Astrocyte (in vitro differentiated cells and primary cell): ENCODE measurements around the gene CPXM2. TPM values are rescaled to one million over a fixed set of nuclear protein-coding genes. Genes with fewer than 3 reads are reported as not detected.

ENCODE experiments used
- DNase-seq: peaks from one replicate; pipeline ENCODE4 v3.0.0-alpha.2; 2010; ENCODE audit warnings: low read depth
- FAIRE-seq: peaks from 2 replicates; lab custom pipeline; 2011; peaks lifted over from hg19 to GRCh38; lab: Jason Lieb, UNC
- H2AFZ ChIP-seq: 2 replicates; pipeline ENCODE4 v1.6.0; 2012; ENCODE audit warnings: low read depth, low read length, inconsistent platforms
- H3K27ac ChIP-seq: 2 replicates; pipeline ENCODE4 v1.5.1; 2011; ENCODE audit warnings: low read depth, low read length, inconsistent platforms
- H3K27me3 ChIP-seq: 2 replicates; pipeline ENCODE4 v1.6.0; 2011; ENCODE audit warnings: low read length, inconsistent platforms; ENCODE audit not compliant: insufficient read depth
- H3K36me3 ChIP-seq: 2 replicates; pipeline ENCODE4 v1.5.1; 2011; ENCODE audit warnings: low read length, inconsistent platforms; ENCODE audit not compliant: insufficient read depth
- H3K4me1 ChIP-seq: 2 replicates; pipeline ENCODE4 v1.5.1; 2011; ENCODE audit warnings: low read length, inconsistent platforms; ENCODE audit not compliant: insufficient read depth
- H3K4me2 ChIP-seq: 2 replicates; pipeline ENCODE4 v1.6.0; 2012; ENCODE audit warnings: low read length, inconsistent platforms
- H3K4me3 ChIP-seq: 2 replicates; pipeline ENCODE4 v1.5.1; 2011; ENCODE audit warnings: low read depth, mild to moderate bottlenecking, low read length, inconsistent platforms; ENCODE audit not compliant: insufficient read depth
- H3K79me2 ChIP-seq: 2 replicates; pipeline ENCODE4 v1.6.0; 2012; ENCODE audit warnings: mild to moderate bottlenecking, low read length, inconsistent platforms; ENCODE audit not compliant: insufficient read depth
- H3K9ac ChIP-seq: 2 replicates; pipeline ENCODE4 v1.6.0; 2012; ENCODE audit warnings: mild to moderate bottlenecking, low read length, inconsistent platforms
- H3K9me3 ChIP-seq: 2 replicates; pipeline ENCODE4 v1.5.1; 2012; ENCODE audit warnings: low read depth, mild to moderate bottlenecking, low read length, inconsistent platforms; ENCODE audit not compliant: insufficient read depth
- H4K20me1 ChIP-seq: 2 replicates; pipeline ENCODE4 v1.6.0; 2012; ENCODE audit warnings: low read length, inconsistent platforms; ENCODE audit not compliant: insufficient read depth
- H3K27ac Mint-ChIP-seq: one replicate; pipeline ENCODE4 v1.8.0; 2021; ENCODE audit warnings: mild to moderate bottlenecking, mixed read lengths; ENCODE audit not compliant: unreplicated experiment
- H3K27me3 Mint-ChIP-seq: one replicate; pipeline ENCODE4 v1.8.0; 2021; ENCODE audit warnings: low read depth, mixed read lengths; ENCODE audit not compliant: unreplicated experiment
- H3K36me3 Mint-ChIP-seq: one replicate; pipeline ENCODE4 v1.8.0; 2021; ENCODE audit warnings: low read depth, mixed read lengths; ENCODE audit not compliant: unreplicated experiment
- H3K4me1 Mint-ChIP-seq: one replicate; pipeline ENCODE4 v1.8.0; 2021; ENCODE audit warnings: low read depth, mixed read lengths; ENCODE audit not compliant: unreplicated experiment
- H3K4me3 Mint-ChIP-seq: one replicate; pipeline ENCODE4 v1.8.0; 2021; ENCODE audit warnings: mild to moderate bottlenecking, moderate library complexity, mixed read lengths; ENCODE audit not compliant: unreplicated experiment
- H3K9me3 Mint-ChIP-seq: one replicate; pipeline ENCODE4 v1.8.0; 2021; ENCODE audit warnings: mild to moderate bottlenecking, mixed read lengths; ENCODE audit not compliant: unreplicated experiment
- EZH2 ChIP-seq: IDR thresholded peaks from 2 replicates; pipeline ENCODE4 v1.6.1; 2012; ENCODE audit warnings: mild to moderate bottlenecking, low read length, inconsistent platforms; ENCODE audit not compliant: insufficient read depth
- total RNA-seq: library from RNA; stranded (reverse); gene quantifications from 2 replicates; pipeline ENCODE4 v1.2.1, GENCODE V29; 2021
- TF ChIP-seq, protein P1 (sequence below): IDR thresholded peaks from 2 replicates; pipeline ENCODE4 v1.5.1; 2011; ENCODE audit warnings: low read depth, mild to moderate bottlenecking, inconsistent platforms, low read length, moderate library complexity; ENCODE audit not compliant: insufficient read depth

The CPXM2 gene
- total RNA-seq, 1 donor from 2014 or later = 5.2 TPM

- Mint-ChIP-seq H3K4me1 (peaks cover 6% of the 10 kb centered on the region), H3K27me3 (peaks cover 21% of the 10 kb centered on the region), H3K4me3 (no peak overlapping the region), H3K9me3 (peaks cover 4% of the 10 kb centered on the region), H3K36me3 (no peaks in the 10 kb centered on the region), H3K27ac (no peak overlapping the region)
- no peak overlapping the region for H3K4me2 ChIP-seq
- no peak for TF ChIP-seq EZH2
- TF ChIP-seq, protein P1, sequence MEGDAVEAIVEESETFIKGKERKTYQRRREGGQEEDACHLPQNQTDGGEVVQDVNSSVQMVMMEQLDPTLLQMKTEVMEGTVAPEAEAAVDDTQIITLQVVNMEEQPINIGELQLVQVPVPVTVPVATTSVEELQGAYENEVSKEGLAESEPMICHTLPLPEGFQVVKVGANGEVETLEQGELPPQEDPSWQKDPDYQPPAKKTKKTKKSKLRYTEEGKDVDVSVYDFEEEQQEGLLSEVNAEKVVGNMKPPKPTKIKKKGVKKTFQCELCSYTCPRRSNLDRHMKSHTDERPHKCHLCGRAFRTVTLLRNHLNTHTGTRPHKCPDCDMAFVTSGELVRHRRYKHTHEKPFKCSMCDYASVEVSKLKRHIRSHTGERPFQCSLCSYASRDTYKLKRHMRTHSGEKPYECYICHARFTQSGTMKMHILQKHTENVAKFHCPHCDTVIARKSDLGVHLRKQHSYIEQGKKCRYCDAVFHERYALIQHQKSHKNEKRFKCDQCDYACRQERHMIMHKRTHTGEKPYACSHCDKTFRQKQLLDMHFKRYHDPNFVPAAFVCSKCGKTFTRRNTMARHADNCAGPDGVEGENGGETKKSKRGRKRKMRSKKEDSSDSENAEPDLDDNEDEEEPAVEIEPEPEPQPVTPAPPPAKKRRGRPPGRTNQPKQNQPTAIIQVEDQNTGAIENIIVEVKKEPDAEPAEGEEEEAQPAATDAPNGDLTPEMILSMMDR = no peak
- no peaks in the 10 kb centered on the region for H4K20me1 ChIP-seq
- no peaks in the 10 kb centered on the region for H3K79me2 ChIP-seq
- DNase-seq (no peak), FAIRE-seq (no peak)
- no peaks in the 10 kb centered on the region for H3K9me3 ChIP-seq
- H2AFZ ChIP-seq = no peak overlapping the region
- no peaks in the 10 kb centered on the region for H3K27me3 ChIP-seq
- no peak overlapping the region for H3K27ac ChIP-seq
- no peaks in the 10 kb centered on the region for H3K4me1 ChIP-seq
- H3K9ac ChIP-seq = no peak overlapping the region
- no peaks in the 10 kb centered on the region for H3K36me3 ChIP-seq
- H3K4me3 ChIP-seq = no peak overlapping the region
Observed at GRCh38 chr10:123840714-123841113, 50.9 kb downstream of the CPXM2 start.

- peaks cover 30% of the 10 kb centered on the region for H3K27me3 Mint-ChIP-seq
- Histone ChIP-seq H2AFZ (no peak overlapping the region), H3K4me1 (no peaks in the 10 kb centered on the region), H4K20me1 (no peaks in the 10 kb centered on the region), H3K9ac (no peak overlapping the region), H3K27ac (no peak overlapping the region), H3K79me2 (no peaks in the 10 kb centered on the region), H3K9me3 (no peaks in the 10 kb centered on the region), H3K4me3 (no peak overlapping the region), H3K27me3 (no peaks in the 10 kb centered on the region), H3K36me3 (no peaks in the 10 kb centered on the region), H3K4me2 (no peak overlapping the region)
- DNase-seq (no peak), FAIRE-seq (no peak)
- no peaks in the 10 kb centered on the region for H3K36me3 Mint-ChIP-seq
- H3K27ac Mint-ChIP-seq = no peak overlapping the region
- TF ChIP-seq, protein P1 = no peak
- TF ChIP-seq EZH2 = no peak
- H3K4me3 Mint-ChIP-seq = no peak overlapping the region
- H3K4me1 Mint-ChIP-seq = peaks cover 4% of the 10 kb centered on the region
- H3K9me3 Mint-ChIP-seq = peaks cover 2% of the 10 kb centered on the region
Observed at GRCh38 chr10:123838596-123839310, 52.9 kb downstream of the CPXM2 start.

- no peaks in the 10 kb centered on the region for H3K79me2 ChIP-seq
- H3K4me3 ChIP-seq = no peak overlapping the region
- TF ChIP-seq, protein P1 = no peak
- TF ChIP-seq EZH2 = no peak
- Mint-ChIP-seq H3K4me1 (peaks cover 3% of the 10 kb centered on the region), H3K9me3 (peaks cover 2% of the 10 kb centered on the region), H3K36me3 (no peaks in the 10 kb centered on the region), H3K27me3 (peaks cover 33% of the 10 kb centered on the region), H3K27ac (no peak overlapping the region), H3K4me3 (no peak overlapping the region)
- no peaks in the 10 kb centered on the region for H3K4me1 ChIP-seq
- H3K27me3 ChIP-seq = no peaks in the 10 kb centered on the region
- FAIRE-seq (no peak), DNase-seq (no peak)
- H3K9ac ChIP-seq = no peak overlapping the region
- H3K4me2 ChIP-seq = no peak overlapping the region
- no peaks in the 10 kb centered on the region for H3K9me3 ChIP-seq
- H3K27ac ChIP-seq = no peak overlapping the region
- no peaks in the 10 kb centered on the region for H3K36me3 ChIP-seq
- H4K20me1 ChIP-seq = no peaks in the 10 kb centered on the region
- H2AFZ ChIP-seq = no peak overlapping the region
Observed at GRCh38 chr10:123837756-123838155, 53.9 kb downstream of the CPXM2 start.
